Body of pancreas (tissue), 4 donors: ENCODE results near the gene CKAP2L. TPM values are rescaled to one million over a fixed set of nuclear protein-coding genes. Genes with fewer than 3 reads are reported as not detected.

Experiments used
- ATAC-seq: fragments of 150-250 bp; one replicate; pipeline ENCODE4 v1.9.1; 2016
- DNase-seq, 4 donors: peaks; one replicate each; pipeline ENCODE4 v3.0.0-alpha.2; 2019
- H3K27ac ChIP-seq, 4 donors: fragments of 200-600 bp; sonication (generic); 1 replicate in 3 of 4; 2 replicates in 1 of 4; pipeline versions ENCODE4 v1.5.1 to v1.6.1; 2016 to 2019; ENCODE audit warnings: mild to moderate bottlenecking in 1 of 4, mixed read lengths in 1 of 4, moderate library complexity in 1 of 4
- H3K27me3 ChIP-seq, 2 donors: fragments of 200-600 bp; sonication (generic); one replicate each; pipeline ENCODE4 v1.6.0; 2016; ENCODE audit warnings: mild to moderate bottlenecking in 1 of 2
- H3K36me3 ChIP-seq, 2 donors: fragments of 200-600 bp; sonication (generic); replicated peaks in 1 of 2; 2 replicates each; pipeline ENCODE4 v1.5.1; 2016; ENCODE audit warnings: low read depth in 2 of 2; ENCODE audit not compliant: insufficient read depth in 1 of 2
- H3K4me1 ChIP-seq: fragments of 200-600 bp; sonication (generic); one replicate; pipeline ENCODE4 v1.6.0; 2016
- H3K4me3 ChIP-seq, 2 donors: fragments of 200-600 bp; sonication (generic); 1 replicate in 1 of 2; 2 replicates in 1 of 2; pipeline ENCODE4 v1.5.1; 2016 to 2019
- H3K9me3 ChIP-seq, 3 donors: fragments of 200-600 bp; sonication (generic); 1 replicate in 2 of 3; 2 replicates in 1 of 3; pipeline ENCODE4 v1.5.1; 2016
- POLR2A ChIP-seq, 3 donors: fragments of 450-650 bp; IDR thresholded peaks; one replicate each; pipeline ENCODE4 v1.6.1; 2016; ENCODE audit warnings: antibody characterized with exemption in 3 of 3, mild to moderate bottlenecking in 2 of 3
- WGBS, 2 donors: methylation state at CpG; one replicate each; pipeline ENCODE4 v1.1.5; 2017; 5-methylcytosine and 5-hydroxymethylcytosine counted together
- intact Hi-C: fragments of 100-400 bp; cut with DNase I; formaldehyde crosslinking; loops from one replicate; pipeline ENCODE4 v1.15.1; 2023
- total RNA-seq, 2 donors: library from RNA; depleted of rRNA; stranded (reverse); fragments of >200 nt; gene quantifications; one replicate each; pipeline ENCODE4 v1.1.0, GENCODE V29; 2016
- TF ChIP-seq, protein P1 (sequence below), 7 experiments: fragments of 450-650 bp in 4 of 7; fragments of 200-600 bp in 3 of 7; sonication (generic) in 3 of 7; IDR thresholded peaks; one replicate each; pipeline ENCODE4 v1.5.1; 2016 to 2019; ENCODE audit warnings: antibody characterized with exemption in 7 of 7

The CKAP2L gene
- total RNA-seq, 2 donors from 2014 or later, result under 0.01 TPM; not detected in 1

- no peaks in the 10 kb centered on the region for H3K4me1 ChIP-seq
- H3K9me3 ChIP-seq, result no peaks in the 10 kb centered on the region
- no peak overlapping the region for H3K4me3 ChIP-seq
- H3K27ac ChIP-seq, result no peak overlapping the region
- 71 to 72% methylated on average over 2 of the region's 2 CpGs for WGBS, 2 donors
- intact Hi-C loops, result no loop called here
- DNase-seq, result no peak
- no peaks in the 10 kb centered on the region for H3K36me3 ChIP-seq
- no peak for ATAC-seq
- TF ChIP-seq, protein P1, sequence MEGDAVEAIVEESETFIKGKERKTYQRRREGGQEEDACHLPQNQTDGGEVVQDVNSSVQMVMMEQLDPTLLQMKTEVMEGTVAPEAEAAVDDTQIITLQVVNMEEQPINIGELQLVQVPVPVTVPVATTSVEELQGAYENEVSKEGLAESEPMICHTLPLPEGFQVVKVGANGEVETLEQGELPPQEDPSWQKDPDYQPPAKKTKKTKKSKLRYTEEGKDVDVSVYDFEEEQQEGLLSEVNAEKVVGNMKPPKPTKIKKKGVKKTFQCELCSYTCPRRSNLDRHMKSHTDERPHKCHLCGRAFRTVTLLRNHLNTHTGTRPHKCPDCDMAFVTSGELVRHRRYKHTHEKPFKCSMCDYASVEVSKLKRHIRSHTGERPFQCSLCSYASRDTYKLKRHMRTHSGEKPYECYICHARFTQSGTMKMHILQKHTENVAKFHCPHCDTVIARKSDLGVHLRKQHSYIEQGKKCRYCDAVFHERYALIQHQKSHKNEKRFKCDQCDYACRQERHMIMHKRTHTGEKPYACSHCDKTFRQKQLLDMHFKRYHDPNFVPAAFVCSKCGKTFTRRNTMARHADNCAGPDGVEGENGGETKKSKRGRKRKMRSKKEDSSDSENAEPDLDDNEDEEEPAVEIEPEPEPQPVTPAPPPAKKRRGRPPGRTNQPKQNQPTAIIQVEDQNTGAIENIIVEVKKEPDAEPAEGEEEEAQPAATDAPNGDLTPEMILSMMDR (IDR thresholded peaks at IDR 0.05), result no peak
- TF ChIP-seq POLR2A (IDR thresholded peaks at IDR 0.05), result no peak
- no peaks in the 10 kb centered on the region for H3K27me3 ChIP-seq
Measured at GRCh38 chr2:112773556-112773955, 9.1 kb upstream of the CKAP2L start.

- no peaks in the 10 kb centered on the region for H3K9me3 ChIP-seq
- ATAC-seq (no peak), DNase-seq (no peak)
- H3K27me3 ChIP-seq, result no peaks in the 10 kb centered on the region
- H3K36me3 ChIP-seq, result no peaks in the 10 kb centered on the region
- no peak overlapping the region for H3K27ac ChIP-seq
- H3K4me3 ChIP-seq, result no peak overlapping the region
- intact Hi-C loops, result no loop called here
- WGBS, 2 donors, result 19 to 53% methylated on average over 2 of the region's 2 CpGs
- no peaks in the 10 kb centered on the region for H3K4me1 ChIP-seq
- TF ChIP-seq, protein P1 (IDR thresholded peaks at IDR 0.05), result no peak
- no peak for TF ChIP-seq POLR2A (IDR thresholded peaks at IDR 0.05)
Measured at GRCh38 chr2:112772911-112773475, 8.6 kb upstream of the CKAP2L start.

DNA sequence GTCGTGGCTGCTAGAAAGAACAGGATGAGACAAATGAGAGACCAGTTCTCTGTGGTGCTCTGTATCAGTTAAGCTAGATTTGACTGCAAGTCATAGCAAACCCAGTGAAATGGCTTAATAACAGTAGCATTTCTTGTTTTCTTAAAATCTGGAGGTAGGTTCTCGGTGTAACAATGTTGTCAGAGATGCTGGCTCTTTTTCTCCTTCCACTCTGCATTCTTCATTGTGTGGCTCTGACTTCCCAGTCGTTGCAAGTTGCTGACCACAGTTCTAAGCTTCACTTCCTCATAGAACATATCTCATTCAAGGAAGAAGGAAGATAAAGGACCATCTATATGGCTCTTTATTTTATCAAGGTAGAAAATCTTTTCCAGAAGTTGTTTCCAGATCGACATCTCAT is 7.9 kb upstream of the CKAP2L start:
- Histone ChIP-seq H3K9me3 (no peaks in the 10 kb centered on the region), H3K4me1 (no peaks in the 10 kb centered on the region), H3K36me3 (no peaks in the 10 kb centered on the region), H3K27me3 (no peaks in the 10 kb centered on the region), H3K4me3 (no peak overlapping the region), H3K27ac (no peak overlapping the region)
- WGBS, 2 donors, result 55 to 71% methylated on average over 4 of the region's 4 CpGs
- intact Hi-C loops, result no loop called here
- TF ChIP-seq POLR2A (IDR thresholded peaks at IDR 0.05), result no peak
- TF ChIP-seq, protein P1 (IDR thresholded peaks at IDR 0.05), result no peak
- no peak for ATAC-seq
- DNase-seq, result no peak

DNA sequence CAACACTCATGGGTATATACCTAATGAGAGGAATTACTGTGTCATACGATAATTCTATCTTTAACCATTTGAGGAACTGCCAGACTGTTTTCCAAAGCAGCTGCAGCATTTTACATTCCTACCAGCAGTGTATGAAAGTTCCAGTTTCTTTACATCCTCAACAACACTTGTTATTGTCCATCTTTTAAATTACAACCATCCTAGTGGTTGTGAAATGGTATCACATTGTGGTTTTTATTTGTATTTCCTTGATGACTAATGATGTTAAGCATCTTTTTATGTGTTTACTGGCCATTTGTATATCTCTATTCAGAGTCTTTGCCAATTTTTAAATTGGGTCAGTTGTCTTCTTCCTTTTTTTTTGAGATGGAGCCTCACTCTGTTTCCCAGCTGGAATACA is 4.0 kb upstream of the CKAP2L start:
- Histone ChIP-seq H3K4me1 (peaks cover 12% of the 10 kb centered on the region), H3K36me3 (no peaks in the 10 kb centered on the region), H3K27ac (no peak overlapping the region), H3K27me3 (no peaks in the 10 kb centered on the region), H3K9me3 (no peaks in the 10 kb centered on the region), H3K4me3 (no peak overlapping the region)
- intact Hi-C loops, result no loop called here
- ATAC-seq (no peak), DNase-seq (no peak)
- TF ChIP-seq POLR2A (IDR thresholded peaks at IDR 0.05), result no peak
- TF ChIP-seq, protein P1 (IDR thresholded peaks at IDR 0.05), result no peak
- WGBS, 2 donors, result 55 to 63% methylated on average over 1 of the region's 1 CpG

DNA sequence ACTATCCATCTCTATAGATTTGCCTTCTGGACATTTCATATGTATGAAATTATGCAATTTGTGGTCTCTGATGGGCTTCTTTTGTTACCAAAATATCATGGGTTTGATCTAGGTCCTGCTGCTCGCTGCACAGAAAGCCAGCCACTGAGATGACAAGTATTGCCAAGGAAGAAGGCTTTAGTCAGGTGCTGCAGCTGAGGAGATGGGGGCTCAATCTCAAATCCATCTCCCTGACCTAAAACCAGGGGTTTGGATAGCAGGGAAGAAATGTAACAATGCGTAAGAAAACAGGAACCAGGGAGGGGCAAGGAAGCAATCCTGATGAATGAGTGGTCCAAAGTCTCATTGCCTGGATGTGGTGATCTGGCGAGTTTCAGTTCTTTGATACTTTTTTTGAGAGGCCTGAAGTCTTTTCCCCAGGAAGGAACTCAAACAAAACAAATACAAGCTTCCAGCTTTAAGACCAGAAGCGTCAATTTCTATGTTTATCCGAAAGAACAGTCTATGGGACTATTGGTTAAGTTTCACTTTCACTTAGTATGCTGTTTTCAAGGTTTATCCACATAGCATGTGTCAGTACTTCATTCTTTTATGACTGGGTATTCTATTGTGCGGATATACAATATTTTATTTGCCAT is 3.4 kb upstream of the CKAP2L start:
- H3K9me3 ChIP-seq, result no peaks in the 10 kb centered on the region
- no peak overlapping the region for H3K4me3 ChIP-seq
- H3K27ac ChIP-seq, result no peak overlapping the region
- TF ChIP-seq, protein P1 (IDR thresholded peaks at IDR 0.05), result no peak
- TF ChIP-seq POLR2A (IDR thresholded peaks at IDR 0.05), result no peak
- intact Hi-C loops, result no loop called here
- peaks cover 12% of the 10 kb centered on the region for H3K4me1 ChIP-seq
- H3K27me3 ChIP-seq, result no peaks in the 10 kb centered on the region
- no peak for ATAC-seq
- DNase-seq, result no peak
- no peaks in the 10 kb centered on the region for H3K36me3 ChIP-seq
- 68 to 78% methylated on average over 6 of the region's 6 CpGs for WGBS, 2 donors
